ENCODE measurements around the gene DNMBP.

DNA sequence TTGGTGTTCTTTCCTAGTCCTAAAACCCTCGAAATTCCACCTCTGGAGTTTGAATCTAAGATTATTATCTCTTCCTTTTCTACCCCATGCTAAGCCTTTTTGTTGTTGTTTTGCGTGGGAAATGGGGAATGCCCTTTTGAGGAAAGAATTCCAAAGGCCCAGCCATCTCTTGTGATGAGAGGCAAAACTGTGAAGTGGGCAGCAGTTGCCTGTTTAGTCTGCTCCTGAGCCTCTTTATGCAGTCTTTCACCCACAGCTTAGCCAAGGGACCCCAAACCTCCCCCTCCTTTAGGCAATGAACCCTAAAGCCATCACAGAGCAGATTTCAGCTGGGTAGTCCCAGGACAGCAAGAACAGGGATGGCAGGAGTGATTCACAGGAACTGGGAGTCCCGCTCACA, 95.5 kb downstream of the DNMBP start:
- no peak for TF ChIP-seq POLR2A (IDR thresholded peaks at IDR 0.05)
- TF ChIP-seq, protein P1, sequence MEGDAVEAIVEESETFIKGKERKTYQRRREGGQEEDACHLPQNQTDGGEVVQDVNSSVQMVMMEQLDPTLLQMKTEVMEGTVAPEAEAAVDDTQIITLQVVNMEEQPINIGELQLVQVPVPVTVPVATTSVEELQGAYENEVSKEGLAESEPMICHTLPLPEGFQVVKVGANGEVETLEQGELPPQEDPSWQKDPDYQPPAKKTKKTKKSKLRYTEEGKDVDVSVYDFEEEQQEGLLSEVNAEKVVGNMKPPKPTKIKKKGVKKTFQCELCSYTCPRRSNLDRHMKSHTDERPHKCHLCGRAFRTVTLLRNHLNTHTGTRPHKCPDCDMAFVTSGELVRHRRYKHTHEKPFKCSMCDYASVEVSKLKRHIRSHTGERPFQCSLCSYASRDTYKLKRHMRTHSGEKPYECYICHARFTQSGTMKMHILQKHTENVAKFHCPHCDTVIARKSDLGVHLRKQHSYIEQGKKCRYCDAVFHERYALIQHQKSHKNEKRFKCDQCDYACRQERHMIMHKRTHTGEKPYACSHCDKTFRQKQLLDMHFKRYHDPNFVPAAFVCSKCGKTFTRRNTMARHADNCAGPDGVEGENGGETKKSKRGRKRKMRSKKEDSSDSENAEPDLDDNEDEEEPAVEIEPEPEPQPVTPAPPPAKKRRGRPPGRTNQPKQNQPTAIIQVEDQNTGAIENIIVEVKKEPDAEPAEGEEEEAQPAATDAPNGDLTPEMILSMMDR (IDR thresholded peaks at IDR 0.05) = no peak
